GM21825 (cell line): ENCODE data around the gene MYADML2.
"Not testable (repeated sequence)": the region's sequence is repeated elsewhere in the genome, so short reads cannot be mapped to it uniquely, and the experiment has no call there.

Source experiments
- ATAC-seq: cut with Tn5 transposase; IDR thresholded peaks from one replicate; pipeline ENCODE4 v1.9.1; 2021; ENCODE audit warnings: mild to moderate bottlenecking, moderate library complexity; ENCODE audit not compliant: unreplicated experiment

MYADML2 gene, protein sequence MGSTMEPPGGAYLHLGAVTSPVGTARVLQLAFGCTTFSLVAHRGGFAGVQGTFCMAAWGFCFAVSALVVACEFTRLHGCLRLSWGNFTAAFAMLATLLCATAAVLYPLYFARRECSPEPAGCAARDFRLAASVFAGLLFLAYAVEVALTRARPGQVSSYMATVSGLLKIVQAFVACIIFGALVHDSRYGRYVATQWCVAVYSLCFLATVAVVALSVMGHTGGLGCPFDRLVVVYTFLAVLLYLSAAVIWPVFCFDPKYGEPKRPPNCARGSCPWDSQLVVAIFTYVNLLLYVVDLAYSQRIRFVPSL

DNA sequence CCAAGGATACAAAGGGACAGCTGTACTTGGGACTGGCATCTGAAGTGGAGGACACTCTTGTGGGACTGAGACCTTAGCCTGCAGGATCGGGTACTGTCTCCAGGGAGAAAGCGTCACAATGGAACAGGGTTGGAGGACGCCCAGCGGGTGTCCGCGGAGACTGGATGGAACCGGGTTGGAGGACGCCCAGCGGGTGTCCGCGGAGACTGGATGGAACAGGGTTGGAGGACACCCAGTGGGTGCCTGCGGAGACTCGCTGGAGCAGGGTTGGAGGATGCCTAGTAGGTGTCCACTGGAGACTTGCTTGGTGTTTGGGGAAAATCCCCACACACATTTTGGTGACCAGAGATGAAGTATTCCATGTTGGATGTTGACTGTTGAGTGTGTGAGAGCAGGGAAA, at the start of gene MYADML2:
MYADML2 (minus strand) TSS at position 45 of the 400 bp plus-strand sequence. CDS start 5,492 bp downstream, outside the sequence.
- ATAC-seq, result no peak

DNA sequence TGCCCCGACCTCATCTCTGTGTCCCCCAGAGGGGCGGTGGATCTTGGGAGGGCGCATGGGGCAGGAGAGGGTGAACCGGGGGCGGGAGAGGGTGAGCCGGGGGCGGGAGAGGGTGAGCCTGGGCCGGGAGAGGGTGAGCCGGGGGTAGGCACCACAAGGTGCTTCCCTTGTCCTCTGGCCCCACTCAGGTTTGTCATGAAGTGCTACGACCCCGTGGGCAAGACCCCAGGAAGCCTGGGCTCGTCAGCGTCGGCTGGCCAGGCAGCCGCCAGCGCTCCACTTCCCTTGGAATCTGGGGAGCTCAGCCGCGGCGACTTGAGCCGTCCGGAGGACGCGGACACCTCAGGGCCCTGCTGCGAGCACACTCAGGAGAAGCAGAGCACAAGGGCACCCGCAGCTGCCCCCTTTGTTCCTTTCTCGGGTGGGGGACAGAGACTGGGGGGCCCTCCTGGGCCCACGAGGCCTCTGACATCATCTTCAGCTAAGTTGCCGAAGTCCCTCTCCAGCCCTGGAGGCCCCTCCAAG, 49.3 kb upstream of the MYADML2 start:
- ATAC-seq, result no peak

DNA sequence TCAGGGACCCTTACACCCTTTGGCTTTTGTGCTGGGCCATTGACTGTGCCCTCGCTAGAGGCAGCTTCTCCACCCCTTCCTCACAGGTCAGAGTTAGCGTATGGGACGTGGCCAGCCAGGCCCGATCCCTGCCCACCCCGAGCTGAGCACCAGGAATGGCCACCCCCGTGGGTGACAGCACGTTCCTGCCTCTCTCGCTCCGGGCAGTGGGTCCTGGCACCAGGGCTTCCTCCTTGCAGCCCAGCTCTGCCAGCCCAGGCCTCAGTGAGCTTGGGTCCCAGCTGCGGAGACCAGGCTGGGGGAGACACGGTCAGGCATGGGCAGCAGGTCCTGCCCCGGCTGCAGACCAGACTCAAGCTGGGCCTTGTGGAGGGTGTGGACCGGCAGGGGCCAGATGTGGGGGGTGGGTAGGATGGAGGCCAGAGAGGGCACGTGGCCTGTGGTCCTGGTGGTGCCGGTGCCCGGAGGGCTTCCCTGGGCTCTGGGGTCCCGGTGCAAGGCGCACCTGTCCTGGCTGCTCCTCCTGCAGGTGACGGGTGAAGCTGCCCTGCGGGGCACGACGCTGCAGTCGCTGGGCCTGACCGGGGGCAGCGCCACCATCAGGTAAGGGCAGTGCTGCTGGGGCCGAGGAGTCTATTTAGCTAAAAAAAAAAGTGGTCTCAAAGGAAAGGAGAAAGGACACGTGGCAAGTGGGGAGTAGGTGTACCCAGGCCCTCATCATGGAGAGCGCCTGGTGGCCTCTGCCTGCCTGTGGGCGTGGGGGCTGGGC, 48.6 kb upstream of the MYADML2 start:
- no peak for ATAC-seq

DNA sequence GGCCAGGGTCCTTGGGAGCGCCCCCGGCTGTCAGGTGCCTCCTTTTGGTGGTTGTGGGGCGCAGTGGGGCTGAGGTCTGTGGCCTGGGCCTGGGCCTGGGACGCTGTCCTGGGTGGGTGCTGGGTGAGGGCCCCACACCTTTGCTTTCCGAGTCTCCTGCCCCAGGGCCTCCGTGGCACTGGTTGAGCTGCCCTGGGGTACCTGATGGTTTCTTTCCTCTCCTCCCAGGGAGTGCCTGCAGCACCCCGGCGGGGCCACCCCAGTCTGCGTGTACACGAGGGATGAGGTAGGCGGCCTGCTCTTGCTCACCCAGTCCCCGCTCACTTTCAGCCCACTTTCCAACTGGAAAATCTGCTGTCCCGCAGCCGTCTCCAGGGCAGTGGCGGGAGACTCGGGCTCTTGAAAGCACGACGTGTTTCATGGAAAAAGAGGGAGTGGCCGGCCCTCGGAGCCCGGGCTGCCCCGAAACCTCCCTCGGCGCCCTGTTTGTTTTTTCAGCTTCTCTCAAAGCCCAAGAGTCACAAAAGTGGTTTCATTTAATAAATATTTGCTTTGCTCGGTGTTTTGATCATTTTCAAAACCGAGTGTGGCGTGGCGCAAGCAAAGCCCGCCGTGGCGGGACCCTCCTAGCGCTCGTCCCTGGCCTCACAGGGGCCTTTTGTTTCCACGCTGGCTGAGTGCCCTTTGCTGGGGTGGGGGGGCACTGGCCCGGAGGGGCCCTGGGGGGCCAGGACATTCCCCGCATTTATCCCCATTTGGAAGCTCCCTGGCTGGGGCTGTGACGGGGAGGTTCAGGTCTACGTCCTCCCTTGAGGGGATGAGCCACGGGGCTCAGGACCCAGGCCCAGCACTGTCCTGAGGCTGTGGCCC, 47.8 kb upstream of the MYADML2 start:
- no peak for ATAC-seq

DNA sequence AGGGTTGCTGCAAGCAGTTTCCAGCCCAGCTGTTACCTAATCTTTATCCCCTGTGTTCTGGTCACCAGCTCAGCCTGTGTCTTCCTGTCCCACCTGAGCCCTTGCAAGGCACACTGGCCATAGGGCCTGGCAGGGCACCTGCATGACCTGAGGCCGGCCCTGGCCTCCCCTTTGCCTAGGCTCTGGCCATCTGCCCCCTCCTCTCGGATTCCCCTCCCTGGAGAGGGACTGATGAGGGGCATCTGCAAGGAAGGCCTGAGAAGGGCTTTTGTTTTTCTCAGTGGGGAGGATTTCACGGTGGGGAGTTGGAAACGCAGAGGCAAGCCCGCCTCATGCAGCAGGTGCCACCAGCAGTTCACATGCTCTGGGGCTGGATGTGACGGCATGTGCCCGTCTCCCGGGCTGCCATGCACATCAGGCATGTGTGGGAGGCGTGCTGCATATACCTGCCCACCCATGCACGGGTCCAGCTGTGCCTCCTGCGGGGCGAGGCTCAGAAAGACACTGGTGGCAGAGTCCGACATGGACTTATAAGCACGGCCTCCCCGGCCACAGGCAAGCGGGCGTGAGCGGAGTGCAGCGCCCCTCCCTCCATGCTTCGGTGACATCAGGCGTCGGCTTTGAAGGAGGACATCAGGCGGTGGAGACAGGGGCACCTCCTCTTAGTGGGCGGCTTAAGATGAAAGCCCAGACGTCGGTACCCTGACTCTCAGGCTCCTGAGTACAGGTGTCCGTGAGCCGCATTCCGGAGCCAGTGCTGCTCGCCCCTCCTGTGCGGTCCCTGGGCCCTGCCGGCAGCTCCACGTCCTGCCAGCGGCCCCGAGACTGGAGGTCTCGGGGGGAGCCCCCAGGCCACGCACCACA, 46.9 kb upstream of the MYADML2 start:
- no peak for ATAC-seq

DNA sequence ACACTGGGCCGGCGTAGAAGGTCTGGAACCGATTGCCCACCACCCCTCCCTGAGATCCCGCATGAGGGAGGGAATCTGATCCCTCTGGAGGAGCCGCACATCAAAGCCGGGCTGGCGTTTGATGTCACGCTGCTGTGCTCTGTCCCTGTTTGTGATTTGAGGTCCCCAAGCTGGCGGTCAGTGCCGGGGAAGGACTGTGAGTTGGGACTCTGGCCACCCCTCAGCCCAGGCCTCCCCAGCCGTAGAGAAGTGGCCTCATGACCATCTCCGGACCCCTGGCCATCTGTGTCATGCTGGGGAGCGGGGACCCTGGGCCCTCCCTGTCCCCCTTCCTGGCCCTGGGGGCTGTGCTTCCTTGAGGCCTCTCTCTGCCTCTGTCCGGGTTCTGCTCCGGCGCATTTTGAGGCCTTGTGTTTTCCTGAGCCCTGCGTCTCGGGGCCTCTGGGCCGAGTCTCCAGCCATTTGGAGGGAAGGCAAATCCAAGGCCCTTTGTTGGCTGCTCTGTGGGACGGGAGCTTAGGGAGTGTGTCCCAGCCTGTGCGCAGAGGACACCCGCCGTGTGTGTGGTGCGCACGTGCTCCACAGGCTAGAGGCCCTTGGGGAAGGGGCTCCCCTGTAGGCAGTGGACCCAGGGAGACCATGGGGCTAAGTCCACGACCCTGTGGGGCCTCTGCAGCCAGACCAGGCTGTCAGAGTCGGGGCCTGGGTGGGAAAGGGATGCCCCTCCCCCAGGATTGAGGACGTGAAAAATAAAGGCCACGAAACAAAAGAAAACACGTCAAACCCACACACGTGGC, 45.5 kb upstream of the MYADML2 start:
- no peak for ATAC-seq

DNA sequence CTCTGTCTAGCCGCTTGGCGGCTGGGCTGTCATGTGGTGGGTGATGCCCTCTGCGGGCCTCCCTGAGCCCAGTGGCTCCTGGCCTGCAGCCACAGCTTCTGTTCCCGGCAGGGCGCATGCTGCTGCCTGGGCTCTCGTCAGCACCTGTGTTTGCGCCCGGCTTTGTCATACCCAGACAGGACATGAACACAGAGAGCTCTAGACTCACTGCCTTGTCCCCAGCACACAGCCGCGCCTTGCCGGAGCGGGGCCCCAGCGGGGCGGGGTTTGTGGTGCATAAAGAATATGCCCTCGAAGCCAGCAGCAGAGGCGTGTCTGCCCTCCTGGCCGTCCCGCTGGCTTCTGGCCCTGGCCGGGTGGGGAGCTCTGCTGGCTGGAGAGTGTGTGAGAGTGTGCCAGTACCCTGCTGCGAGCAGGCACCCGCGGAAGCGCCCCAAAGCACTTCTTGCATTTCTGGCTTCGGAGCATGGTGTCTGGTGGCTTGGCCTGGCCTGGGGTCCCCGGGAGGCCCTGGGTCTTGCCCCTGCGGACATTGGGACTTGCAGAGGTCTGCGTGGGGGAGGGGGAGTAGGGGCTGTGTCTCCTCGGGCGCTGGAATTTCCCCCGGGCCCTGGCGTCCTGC, 44.8 kb upstream of the MYADML2 start:
- no peak for ATAC-seq

DNA sequence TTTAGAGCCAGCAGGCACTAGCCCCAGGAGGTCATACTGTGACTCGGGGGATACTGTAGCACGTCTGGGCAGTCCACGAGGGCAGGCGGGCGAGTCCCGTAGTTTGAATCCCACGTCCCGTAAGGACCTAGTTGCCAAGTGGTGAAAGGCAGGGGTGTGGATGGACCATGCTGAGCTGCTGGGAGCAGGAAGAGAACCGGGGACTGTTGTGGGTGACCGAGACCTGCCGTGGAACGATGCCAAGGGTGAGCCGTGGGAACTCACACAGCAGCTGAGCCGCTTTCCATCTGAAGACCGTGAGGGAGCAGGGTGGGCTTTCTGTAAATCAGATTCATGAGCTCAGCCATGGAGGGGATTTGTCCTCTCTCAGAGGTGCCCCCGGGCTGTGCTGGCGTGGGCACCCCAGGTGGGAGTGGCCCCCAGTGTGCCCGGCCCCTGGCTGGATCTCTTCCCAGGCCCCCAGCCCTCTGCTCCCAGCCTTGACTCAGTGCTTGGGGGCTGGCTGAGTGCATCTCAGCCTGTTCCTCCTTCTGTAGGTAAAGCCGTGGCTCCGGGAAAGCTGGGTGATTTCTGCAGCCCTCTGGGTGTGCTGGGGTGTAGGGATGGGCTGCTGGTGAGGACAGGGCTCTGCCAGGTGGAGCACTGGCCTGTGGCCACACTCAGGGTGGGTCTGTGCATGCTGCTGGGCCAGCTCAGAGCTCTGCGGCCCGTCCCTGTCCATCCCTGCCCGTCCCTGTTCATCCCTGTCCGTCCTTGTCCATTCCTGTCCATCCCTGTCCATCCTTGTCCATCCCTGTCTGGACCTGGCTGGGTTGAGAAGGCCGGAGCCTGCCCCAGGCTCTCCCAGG, 44.0 kb upstream of the MYADML2 start:
- no peak for ATAC-seq

DNA sequence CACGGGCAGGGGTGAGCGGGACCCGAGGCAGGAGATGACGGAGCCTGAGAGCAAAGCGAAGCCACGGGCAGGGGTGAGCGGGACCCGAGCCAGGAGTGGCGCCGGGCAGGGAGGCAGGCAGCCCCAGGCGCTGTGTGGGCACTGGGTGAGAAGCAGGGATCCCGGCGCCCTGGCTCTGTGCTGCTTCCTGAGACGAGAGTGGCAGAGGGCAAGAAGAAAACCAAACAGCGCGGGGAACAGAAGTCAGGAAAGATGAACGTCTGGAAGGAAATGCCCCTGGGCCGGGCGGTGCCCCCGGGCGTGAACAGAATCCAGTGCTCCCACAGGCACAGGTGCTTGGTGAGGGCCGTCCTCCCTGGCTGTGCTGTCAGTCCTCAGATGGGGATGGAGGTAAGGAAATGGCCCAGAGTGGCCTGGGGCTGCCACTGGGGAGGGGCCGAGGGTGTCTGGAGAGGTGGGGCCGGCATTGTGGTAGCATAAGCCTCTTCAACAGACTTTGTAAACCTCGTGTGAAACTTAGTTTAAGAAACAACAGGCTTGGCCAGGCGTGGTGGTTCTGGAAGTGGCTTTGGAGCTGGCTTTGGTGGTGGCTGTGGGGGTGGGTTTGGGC, 40.2 kb upstream of the MYADML2 start:
- no peak for ATAC-seq

DNA sequence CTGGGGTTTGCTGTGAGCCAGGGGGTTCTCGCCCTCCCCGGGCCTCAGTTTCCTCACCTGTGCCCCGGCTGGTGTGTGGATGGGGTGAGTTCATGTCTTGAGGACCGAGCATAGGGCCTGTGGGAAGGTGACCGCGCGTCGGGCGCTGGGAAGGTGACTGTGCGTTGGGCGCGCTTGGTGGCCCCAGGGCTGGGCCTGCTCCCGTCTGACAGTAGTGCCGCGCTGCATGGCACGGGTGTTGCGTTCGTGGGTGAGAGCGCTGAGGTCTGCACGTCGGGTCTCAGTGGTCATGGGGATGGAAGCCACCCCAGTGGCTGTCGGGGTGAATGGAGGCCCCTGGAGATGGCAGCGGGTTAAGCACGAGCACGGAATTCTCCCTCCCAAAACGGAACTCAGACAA, 39.6 kb upstream of the MYADML2 start:
- ATAC-seq, result no peak

DNA sequence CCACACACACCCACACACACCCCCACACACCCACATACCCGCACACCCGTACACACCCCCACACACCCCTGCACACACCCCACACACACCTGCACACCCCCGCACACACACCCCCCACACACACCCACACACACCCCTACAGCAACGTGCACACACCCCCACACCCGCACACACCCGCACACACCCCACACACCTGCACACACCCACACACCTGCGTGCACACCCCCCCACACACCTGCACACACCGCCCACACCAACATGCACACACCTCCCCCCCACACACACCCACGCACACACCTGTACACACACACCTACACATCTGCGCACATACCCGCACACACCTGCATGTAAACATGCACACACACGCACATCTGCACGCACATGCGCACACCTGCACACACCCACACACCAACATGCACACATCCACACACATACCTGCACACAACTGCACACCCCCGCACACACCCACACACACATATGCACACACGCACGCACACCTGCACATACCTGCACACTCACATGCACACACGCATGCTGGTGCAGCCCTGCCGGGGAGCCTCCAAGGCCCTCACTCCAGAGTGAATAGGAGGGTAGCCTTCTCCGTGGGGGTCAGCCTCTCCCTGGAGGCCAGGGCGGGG, 37.9 kb upstream of the MYADML2 start:
- ATAC-seq, result no peak

DNA sequence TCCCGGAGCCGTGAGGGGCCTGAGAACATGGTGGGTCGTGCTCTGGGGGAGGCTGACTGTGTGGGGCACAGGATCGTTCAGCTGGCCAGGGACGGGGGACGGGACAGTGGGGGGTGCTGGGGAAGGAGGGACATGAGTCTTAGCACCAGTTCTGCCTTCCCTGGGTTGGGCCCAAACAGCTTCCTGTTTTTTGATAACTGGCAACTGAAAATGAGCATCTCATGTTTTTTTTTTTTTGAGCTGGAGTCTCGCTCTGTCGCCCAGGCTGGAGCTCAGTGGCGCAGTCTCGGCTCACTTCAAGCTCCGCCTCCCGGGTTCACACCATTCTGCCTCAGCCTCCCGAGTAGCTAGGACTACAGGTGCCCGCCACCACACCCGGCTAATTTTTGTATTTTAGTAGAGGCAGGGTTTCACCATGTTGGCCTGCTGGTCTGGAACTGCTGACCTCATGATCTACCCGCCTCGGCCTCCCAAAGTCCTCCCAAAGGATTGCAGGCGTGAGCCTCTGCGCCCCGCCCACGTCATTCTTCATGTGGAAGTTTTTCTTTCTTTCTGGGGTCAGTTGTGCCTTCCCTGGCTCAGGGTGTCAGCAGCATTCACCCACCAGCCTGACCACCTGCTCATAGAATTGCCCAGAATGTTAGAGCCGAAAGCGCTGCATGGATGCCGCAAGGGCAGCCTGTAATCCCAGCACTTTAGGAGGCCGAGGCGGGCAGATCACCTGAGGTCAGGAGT, 36.8 kb upstream of the MYADML2 start:
- no peak for ATAC-seq

DNA sequence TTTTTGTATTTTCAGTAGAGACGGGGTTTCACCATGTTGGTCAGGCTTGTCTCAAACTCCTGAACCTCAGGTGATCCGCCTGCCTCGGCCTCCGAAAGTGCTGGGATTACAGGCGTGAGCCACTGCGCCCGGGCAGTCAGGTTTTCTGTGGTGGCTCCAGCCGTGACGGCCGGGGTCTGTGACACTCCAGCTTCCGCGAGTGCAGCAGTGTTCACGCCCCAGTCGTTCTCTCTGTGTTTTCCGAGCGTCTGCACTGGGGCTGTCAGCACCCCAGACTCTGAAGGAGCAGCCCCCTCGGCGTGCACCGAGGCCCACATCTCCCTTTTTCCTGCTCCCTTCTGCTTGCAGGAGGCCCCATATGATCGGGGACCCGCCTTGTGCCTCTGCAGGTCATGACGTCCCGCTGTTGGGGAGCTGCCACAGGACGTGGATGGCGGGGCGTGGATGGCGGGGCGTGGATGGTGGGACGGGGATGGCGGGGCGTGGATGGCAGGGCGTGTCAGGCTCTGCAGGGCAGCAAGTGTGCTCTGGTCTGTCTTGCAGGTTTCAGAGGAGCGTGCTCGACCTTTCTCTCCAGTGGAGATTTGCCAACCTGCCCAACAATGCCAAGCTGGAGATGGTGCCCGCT, 36.1 kb upstream of the MYADML2 start:
- ATAC-seq, result no peak

DNA sequence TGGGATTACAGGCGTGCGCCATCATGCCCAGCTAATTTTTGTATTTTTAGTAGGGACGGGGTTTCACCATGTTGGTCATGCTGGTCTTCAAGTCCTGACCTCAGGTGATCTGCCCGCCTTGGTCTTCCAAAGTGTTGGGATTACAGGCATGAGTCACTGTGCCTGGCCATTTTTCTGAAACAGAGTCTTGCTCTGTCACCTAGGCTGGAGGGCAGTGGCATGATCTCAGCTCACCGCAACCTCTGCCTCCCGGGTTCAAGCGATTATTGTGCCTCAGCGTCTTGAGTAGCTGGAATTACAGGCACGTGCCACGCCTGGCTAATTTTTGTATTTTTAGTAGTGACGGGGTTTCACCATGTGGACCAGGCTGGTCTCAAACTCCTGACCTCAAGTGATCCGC, 34.5 kb upstream of the MYADML2 start:
- ATAC-seq, result not testable (repeated sequence)

DNA sequence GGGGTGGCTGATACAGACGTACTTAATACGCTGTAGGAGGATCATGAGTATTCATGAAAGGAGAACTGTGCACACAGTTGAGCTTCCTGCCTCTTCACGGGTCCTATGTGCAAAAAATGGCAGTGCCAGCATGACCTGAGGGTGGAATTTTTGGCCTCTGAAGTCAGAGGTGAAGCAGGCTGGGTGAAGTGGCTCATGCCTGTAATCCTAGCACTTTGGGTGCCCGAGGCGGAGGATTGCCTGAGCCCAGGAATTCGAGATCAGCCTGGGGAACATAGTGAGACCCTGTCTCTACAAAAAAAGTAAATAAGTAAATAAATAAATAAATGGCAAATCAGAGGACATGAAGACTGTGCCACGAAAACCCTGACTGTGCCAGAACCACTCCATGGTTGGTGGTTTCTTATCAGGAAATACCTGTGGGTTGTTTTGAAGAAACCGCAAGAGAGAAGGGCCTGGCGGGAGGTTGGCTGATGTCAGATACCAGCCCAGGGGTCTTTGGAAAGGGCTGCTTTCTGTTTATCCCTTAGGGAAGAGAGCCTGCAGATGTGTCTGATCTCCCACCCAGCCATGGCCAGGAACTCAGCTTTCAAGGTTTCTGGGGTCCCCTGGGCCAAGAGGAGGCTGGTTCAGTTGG, 33.8 kb upstream of the MYADML2 start:
- no peak for ATAC-seq

DNA sequence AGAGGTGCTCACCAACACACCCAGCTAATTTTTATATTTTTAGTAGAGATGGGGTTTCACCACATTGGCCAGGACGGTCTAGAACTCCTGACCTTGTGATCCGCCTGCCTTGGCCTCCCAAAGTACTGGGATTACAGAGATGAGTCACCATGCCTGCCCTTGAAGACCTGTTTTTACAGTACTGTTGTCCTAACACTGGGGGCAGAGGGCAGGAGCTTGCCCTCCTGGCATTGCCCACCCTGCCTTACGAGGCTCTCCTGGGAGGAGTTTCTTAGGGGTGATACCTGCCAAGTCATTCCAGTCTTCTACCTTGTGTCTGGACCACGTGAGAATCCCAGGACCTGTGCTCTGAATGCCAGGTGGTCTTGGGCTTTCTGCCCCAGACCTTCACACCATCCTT, 33.1 kb upstream of the MYADML2 start:
- no peak for ATAC-seq
